ENCODE data around the gene IL1B. TPM values are rescaled to one million over a fixed set of nuclear protein-coding genes. Genes with fewer than 3 reads are reported as not detected.
"Not testable (repeated sequence)": the region's sequence is repeated elsewhere in the genome, so short reads cannot be mapped to it uniquely, and the experiment has no call there.

Gene IL1B
- polyA plus RNA-seq, 1 donor from 2014 or later, result not detected

DNA sequence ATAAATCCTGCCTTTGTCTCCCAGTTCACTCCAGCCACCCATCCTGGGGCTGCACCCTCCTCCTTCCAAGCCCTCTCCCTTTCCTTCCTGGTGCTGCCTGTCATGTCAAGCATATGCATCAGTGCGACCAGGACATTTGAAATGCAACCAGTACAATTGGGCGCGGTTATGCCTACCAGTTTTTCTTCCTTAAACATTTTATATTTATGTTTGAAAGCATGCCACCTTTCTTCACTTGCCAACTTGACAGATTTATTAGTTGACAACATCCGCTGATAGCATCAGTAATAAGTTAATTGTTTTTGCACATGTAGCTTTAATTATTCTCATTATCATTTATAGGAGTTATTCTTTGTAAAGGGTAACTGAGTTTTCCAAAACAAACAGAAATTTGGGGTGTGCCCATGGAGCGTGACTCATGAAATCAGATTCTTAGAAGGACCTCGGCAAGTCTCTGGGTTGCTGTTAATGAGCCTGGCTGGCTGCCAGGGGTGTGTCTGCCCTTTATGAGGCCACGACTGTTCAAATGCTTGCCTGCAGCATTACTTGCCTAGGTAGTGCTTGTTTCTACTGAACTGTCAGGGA lies 32.8 kb upstream of the IL1B start:
- peaks cover 20% of the 10 kb centered on the region for H3K27me3 Mint-ChIP-seq
- peaks cover 3 to 6% (median 3%) of the 10 kb centered on the region in 3 donors for H3K9me3 Mint-ChIP-seq
- H3K27ac Mint-ChIP-seq, result no peak overlapping the region
- H3K36me3 Mint-ChIP-seq, result peaks cover 2% of the 10 kb centered on the region
- H3K4me1 Mint-ChIP-seq, result no peaks in the 10 kb centered on the region
- no peak overlapping the region for H3K4me3 Mint-ChIP-seq

- Mint-ChIP-seq H3K4me3 (no peak overlapping the region), H3K27me3 (peaks cover 20% of the 10 kb centered on the region), H3K27ac (no peak overlapping the region), H3K4me1 (no peaks in the 10 kb centered on the region), H3K36me3 (peaks cover 2% of the 10 kb centered on the region), H3K9me3 (peaks cover 3% of the 10 kb centered on the region in 3 donors)
These were observed 31.4 kb upstream of the IL1B start for GRCh38 chr2:112867701-112868631.

DNA sequence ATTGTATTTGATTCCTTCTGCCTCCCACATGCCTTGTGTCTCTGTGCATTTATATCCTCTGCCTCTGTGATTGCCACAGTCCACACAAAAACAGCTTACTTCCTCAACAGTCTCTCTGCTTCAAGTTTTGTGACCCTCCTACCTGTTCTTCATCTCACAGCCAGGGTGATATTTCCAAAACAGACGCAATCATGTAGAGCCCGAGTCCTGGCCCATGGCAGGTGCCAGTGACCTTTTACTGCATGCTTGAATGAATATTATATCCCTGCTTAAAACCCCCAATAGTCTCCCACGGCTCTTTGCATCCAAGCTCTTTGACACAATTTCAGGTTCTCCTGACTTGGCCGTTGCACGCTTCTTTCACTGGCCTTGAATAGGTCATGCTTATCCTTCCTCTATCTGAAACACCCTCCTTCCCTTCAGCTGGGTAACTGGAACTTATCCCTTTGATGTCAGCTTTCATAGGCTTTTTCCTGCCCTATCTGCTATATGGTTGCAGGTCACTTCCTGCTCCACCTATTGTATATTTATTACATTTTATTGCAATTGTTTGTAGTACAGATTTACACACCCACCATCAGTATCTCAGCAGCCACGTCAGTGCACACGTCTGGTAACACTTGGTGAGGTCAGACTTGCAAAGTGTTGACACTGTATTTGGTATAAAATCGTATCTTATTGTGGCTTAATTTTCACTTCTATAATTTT lies 29.7 kb upstream of the IL1B start:
- Mint-ChIP-seq H3K4me1 (no peaks in the 10 kb centered on the region), H3K9me3 (peaks cover 0 to 8% (median 2%) of the 10 kb centered on the region in 3 donors), H3K4me3 (no peak overlapping the region), H3K27me3 (peaks cover 16% of the 10 kb centered on the region), H3K36me3 (peaks cover 2% of the 10 kb centered on the region), H3K27ac (no peak overlapping the region)

- peaks cover under 1 to 15% (median 7%) of the 10 kb centered on the region in 3 donors for H3K9me3 Mint-ChIP-seq
- no peak overlapping the region for H3K27ac Mint-ChIP-seq
- no peaks in the 10 kb centered on the region for H3K4me1 Mint-ChIP-seq
- H3K4me3 Mint-ChIP-seq, result no peak overlapping the region
- peaks cover 7% of the 10 kb centered on the region for H3K27me3 Mint-ChIP-seq
- H3K36me3 Mint-ChIP-seq, result peaks cover 2% of the 10 kb centered on the region
These were observed 27.5 kb upstream of the IL1B start for GRCh38 chr2:112864072-112864471.

GRCh38 chr2:112859406-112860183 lies 23.0 kb upstream of the IL1B start:
- not testable (repeated sequence) for H3K4me3 Mint-ChIP-seq, H3K27ac Mint-ChIP-seq, H3K27me3 Mint-ChIP-seq, H3K4me1 Mint-ChIP-seq, H3K36me3 Mint-ChIP-seq
- H3K9me3 Mint-ChIP-seq, result peaks cover 2 to 15% (median 9%) of the 10 kb centered on the region in 3 donors

DNA sequence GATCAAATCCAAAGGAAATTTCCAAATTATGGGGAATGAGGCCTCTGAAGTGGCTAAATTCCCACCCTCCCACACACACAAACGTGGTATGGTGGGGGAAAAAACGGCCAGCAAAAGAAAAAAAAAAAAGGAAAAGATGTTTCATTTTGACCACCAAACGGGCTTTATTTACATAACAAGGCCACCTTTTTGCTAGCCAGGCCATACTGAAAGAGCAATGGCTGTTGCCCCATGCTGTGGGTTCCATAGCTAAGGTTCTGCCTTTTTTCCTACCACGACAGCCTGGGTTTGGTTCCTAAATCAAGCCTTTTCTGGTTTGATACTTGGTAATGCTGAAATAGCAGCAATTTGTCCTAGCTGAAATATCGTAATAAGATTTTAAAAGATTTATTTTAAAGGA lies 14.0 kb upstream of the IL1B start:
- no peak overlapping the region for H3K27ac Mint-ChIP-seq
- H3K4me3 Mint-ChIP-seq, result no peak overlapping the region
- peaks cover 3% of the 10 kb centered on the region for H3K36me3 Mint-ChIP-seq
- H3K4me1 Mint-ChIP-seq, result peaks cover 0 to 4% (median 0%) of the 10 kb centered on the region in 3 donors
- H3K27me3 Mint-ChIP-seq, result no peaks in the 10 kb centered on the region
- no peaks in the 10 kb centered on the region for H3K9me3 Mint-ChIP-seq

GRCh38 chr2:112849956-112850355 lies 13.4 kb upstream of the IL1B start:
- Mint-ChIP-seq H3K4me3 (no peak overlapping the region), H3K27ac (no peak overlapping the region), H3K27me3 (no peaks in the 10 kb centered on the region)

GRCh38 chr2:112848833-112849232 lies 12.3 kb upstream of the IL1B start:
- H3K27me3 Mint-ChIP-seq, result no peaks in the 10 kb centered on the region
- H3K9me3 Mint-ChIP-seq, result no peaks in the 10 kb centered on the region
- peaks cover 3% of the 10 kb centered on the region for H3K36me3 Mint-ChIP-seq
- peaks cover 0 to 4% (median 0%) of the 10 kb centered on the region in 3 donors for H3K4me1 Mint-ChIP-seq
- H3K27ac Mint-ChIP-seq, result no peak overlapping the region
- no peak overlapping the region for H3K4me3 Mint-ChIP-seq

More at GRCh38 chr2:112849956-112850355, 13.4 kb upstream of the IL1B start:
- Mint-ChIP-seq H3K36me3 (peaks cover 3% of the 10 kb centered on the region), H3K4me1 (peaks cover 0 to 4% (median 0%) of the 10 kb centered on the region in 3 donors), H3K9me3 (no peaks in the 10 kb centered on the region)

DNA sequence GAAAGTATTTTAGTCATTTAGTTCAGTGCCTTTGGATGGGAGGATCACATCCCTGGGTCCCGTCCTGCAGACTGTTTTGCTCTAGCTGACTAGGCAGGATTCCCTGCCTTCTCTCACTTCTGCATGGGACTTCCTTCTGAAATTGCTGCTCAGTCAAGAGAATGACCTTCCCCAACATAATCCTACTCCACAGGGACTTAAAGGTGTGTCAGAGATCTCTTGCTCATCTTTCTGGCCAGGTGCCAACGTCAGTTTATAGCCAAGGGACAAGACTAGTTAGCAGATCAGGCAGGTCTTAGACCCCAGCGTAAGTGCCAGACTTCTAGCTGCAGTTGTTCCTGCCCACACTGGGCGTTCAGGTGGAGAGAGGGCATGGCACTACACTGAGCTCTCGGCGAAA lies 9.5 kb upstream of the IL1B start:
- no peaks in the 10 kb centered on the region for H3K36me3 Mint-ChIP-seq
- no peaks in the 10 kb centered on the region for H3K9me3 Mint-ChIP-seq
- H3K4me1 Mint-ChIP-seq, result peaks cover 15 to 19% (median 18%) of the 10 kb centered on the region in 3 donors
- no peak overlapping the region for H3K27ac Mint-ChIP-seq
- H3K4me3 Mint-ChIP-seq, result no peak overlapping the region
- no peaks in the 10 kb centered on the region for H3K27me3 Mint-ChIP-seq

- no peaks in the 10 kb centered on the region for H3K9me3 Mint-ChIP-seq
- H3K4me1 Mint-ChIP-seq, result peaks cover 22 to 39% (median 24%) of the 10 kb centered on the region in 3 donors
- H3K27me3 Mint-ChIP-seq, result no peaks in the 10 kb centered on the region
- H3K27ac Mint-ChIP-seq, result peak overlapping the region in 1 of 3 donors; percentile 40
- no peaks in the 10 kb centered on the region for H3K36me3 Mint-ChIP-seq
- no peak overlapping the region for H3K4me3 Mint-ChIP-seq
These were observed 7.3 kb upstream of the IL1B start for GRCh38 chr2:112843836-112844235.

- H3K36me3 Mint-ChIP-seq, result no peaks in the 10 kb centered on the region
- no peaks in the 10 kb centered on the region for H3K27me3 Mint-ChIP-seq
- no peak overlapping the region for H3K4me3 Mint-ChIP-seq
- no peaks in the 10 kb centered on the region for H3K9me3 Mint-ChIP-seq
- H3K27ac Mint-ChIP-seq, result peak overlapping the region in 2 of 3 donors; percentile 18 to 40
- H3K4me1 Mint-ChIP-seq, result peaks cover 24 to 41% (median 25%) of the 10 kb centered on the region in 3 donors
These were observed 6.7 kb upstream of the IL1B start for GRCh38 chr2:112843288-112843687.

DNA sequence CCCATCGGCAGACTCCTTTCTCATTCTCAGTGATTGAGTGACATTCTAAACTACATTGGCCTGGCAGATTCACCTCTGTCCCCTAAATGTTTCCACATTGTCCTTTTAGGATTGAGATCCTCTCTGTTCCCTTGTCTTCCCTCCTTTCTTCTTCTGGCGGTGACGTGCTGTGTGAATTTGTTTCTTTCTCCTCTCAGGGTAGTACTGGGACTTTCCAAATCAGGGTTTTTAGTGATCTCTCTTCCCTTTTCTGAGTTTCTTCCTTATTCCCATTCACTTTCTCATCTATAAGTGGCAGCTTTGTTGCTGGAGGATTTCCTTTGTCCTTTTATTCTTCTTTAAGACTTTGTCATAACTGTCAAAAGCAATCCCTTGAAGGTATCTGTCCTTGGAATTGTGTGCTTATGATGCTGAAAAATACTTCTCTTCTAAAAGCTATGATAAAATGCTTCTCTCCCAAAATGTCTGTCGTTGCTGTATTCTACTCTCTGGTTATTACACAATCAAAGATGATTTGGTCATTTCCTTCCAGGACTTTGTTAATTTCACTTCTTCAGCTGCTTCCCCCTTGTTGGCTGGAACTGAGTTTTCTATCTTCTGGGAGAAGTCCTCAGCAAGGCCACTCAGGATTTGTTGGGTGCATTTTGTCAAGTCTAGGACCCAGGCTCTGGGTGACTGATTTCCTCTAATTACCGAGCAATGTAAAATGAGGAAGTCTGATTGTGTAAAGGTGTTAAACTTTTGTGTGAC lies 4.9 kb upstream of the IL1B start:
- H3K36me3 Mint-ChIP-seq, result no peaks in the 10 kb centered on the region
- H3K4me1 Mint-ChIP-seq, result peaks cover 26 to 45% (median 28%) of the 10 kb centered on the region in 3 donors
- H3K27ac Mint-ChIP-seq, result peak overlapping the region; percentile 0 to 82 (median 36)
- no peaks in the 10 kb centered on the region for H3K27me3 Mint-ChIP-seq
- no peaks in the 10 kb centered on the region for H3K9me3 Mint-ChIP-seq
- H3K4me3 Mint-ChIP-seq, result peak overlapping the region; percentile 3 to 81 (median 62)

GRCh38 chr2:112840068-112840445 lies 3.5 kb upstream of the IL1B start:
- Mint-ChIP-seq H3K36me3 (no peaks in the 10 kb centered on the region), H3K27me3 (no peaks in the 10 kb centered on the region), H3K9me3 (no peaks in the 10 kb centered on the region), H3K4me1 (peaks cover 30 to 49% (median 32%) of the 10 kb centered on the region in 3 donors), H3K4me3 (peak overlapping the region in 1 of 4 donors; percentile 39), H3K27ac (no peak overlapping the region)

Data from IgD-negative memory B cell (primary cell).